Psoas muscle (tissue), 8 donors: ENCODE measurements around the gene ARFGAP1. TPM values are rescaled to one million over a fixed set of nuclear protein-coding genes. Genes with fewer than 3 reads are reported as not detected.

Source experiments
- ATAC-seq, 4 donors: fragments of 200-7000 bp; cut with Tn5 transposase; one replicate each; pipeline ENCODE4 v1.9.1; 2020; ENCODE audit warnings: moderate library complexity in 3 of 4, mild to moderate bottlenecking in 2 of 4
- DNase-seq, 2 donors: peaks; one replicate each; pipeline ENCODE4 v3.0.0-alpha.2; 2020
- H3K27ac ChIP-seq: fragments of 200-600 bp; one replicate; pipeline ENCODE4 v1.8.0; 2022
- H3K27me3 ChIP-seq, 3 donors: fragments of 200-600 bp in 1 of 3; one replicate each; pipeline versions ENCODE4 v1.6.1 to v1.8.0; 2013 to 2022; ENCODE audit warnings: low read length in 2 of 3, mild to moderate bottlenecking in 2 of 3, moderate library complexity in 1 of 3; ENCODE audit not compliant: insufficient read depth in 3 of 3
- H3K36me3 ChIP-seq, 2 donors: fragments of 200-600 bp in 1 of 2; one replicate each; pipeline versions ENCODE4 v1.6.1 to v1.8.0; 2013 to 2022; ENCODE audit warnings: low read depth in 1 of 2, mild to moderate bottlenecking in 1 of 2, moderate library complexity in 1 of 2; ENCODE audit not compliant: insufficient read depth in 1 of 2
- H3K4me1 ChIP-seq: fragments of 200-600 bp; one replicate; pipeline ENCODE4 v1.8.0; 2022
- H3K4me3 ChIP-seq: fragments of 200-600 bp; one replicate; pipeline ENCODE4 v1.8.0; 2022; ENCODE audit warnings: mild to moderate bottlenecking
- H3K9me3 ChIP-seq: fragments of 200-600 bp; one replicate; pipeline ENCODE4 v1.8.0; 2022
- CTCF ChIP-seq: fragments of 200-600 bp; IDR thresholded peaks from one replicate; pipeline ENCODE4 v1.8.0; 2022; ENCODE audit warnings: antibody characterized with exemption
- WGBS, 3 donors: extraction: QIAGEN DNeasy Blood & Tissue Kit; methylation state at CpG; one replicate each; pipeline versions ENCODE4 v1.1.6 to v1.1.7; 2013; 5-methylcytosine and 5-hydroxymethylcytosine counted together
- intact Hi-C, 2 donors: fragments of 100-400 bp; cut with DNase I; formaldehyde crosslinking; loops; one replicate each; pipeline versions ENCODE4 v1.11.0 to v1.14.2; 2022
- polyA plus RNA-seq, 3 donors: library from polyadenylated mRNA; stranded (reverse); fragments of 200-250 nt; gene quantifications; one replicate each; pipeline ENCODE4 v1.2.3, GENCODE V29; 2013
- total RNA-seq, 4 donors: library from RNA; stranded (reverse); fragmentation: NEBNext Ultra II Directional in 2 of 4; extraction: Animal tissue kit (Norgen Biotek cat#: 25700) in 2 of 4; gene quantifications; one replicate each; pipeline versions ENCODE4 v1.2.1 to v1.2.4, GENCODE V29; 2021 to 2023
- donor health status: healthy with polysubstance abuse.
- donor health status: DM: no; HTN: no; CAD: no; lungs with moderate emphysema.
- donor health status: Bipolar disorder and iron deficiency.
- donor health status: healthy.
- donor health status: DM: yes; HTN: yes; CAD: no.
- donor health status: DM: no; HTN: no; CAD: no.
- donor health status: DM: no; HTN: no; CAD: no.
- donor health status: DM: yes; HTN: yes; CAD: no.

The ARFGAP1 gene
- total and polyA plus RNA-seq, 7 donors = 19.9 to 42.2 (median 26.8) TPM

DNA sequence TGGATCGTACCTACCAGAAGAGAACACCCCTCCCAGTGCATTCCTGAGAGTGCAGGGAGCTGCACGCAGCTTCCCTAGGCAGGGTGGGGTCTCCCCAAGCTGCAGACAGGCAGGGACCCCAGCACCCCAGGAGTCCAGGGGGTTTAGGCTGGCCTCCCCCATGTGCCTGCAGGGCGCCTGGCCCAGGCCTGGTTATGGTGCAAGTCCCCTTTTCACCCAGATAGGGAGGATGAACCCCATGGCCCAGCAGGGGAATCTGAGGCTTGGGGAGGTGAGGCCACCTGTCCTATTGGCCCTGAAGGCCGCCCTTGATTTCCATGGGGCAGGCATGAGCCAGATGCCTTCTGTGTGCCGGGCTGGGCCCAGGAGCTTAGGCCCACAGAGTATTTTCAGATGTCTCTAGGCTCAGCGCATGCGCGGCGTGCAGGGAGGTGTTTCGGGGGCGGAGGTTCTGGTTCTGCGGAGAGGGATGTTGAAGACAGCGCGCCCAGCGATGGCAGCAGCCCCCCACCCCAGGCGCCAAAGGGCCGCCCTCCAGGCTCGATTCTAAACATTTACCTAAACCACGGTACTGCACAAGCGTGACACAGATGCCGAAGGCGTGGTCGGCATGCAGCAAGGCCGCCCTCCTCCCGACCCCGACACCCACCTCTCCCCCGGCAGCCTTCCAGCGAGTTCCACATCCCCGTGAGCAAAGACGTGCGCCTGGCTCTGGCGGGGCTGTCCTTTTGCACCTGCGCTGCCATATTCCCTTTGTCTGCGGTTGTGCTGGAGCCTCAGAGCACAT lies 49.7 kb downstream of the ARFGAP1 start:
- H3K9me3 ChIP-seq = no peaks in the 10 kb centered on the region
- WGBS, 3 donors = 69 to 77% (median 70%) methylated on average over 34 of the region's 34 CpGs
- DNase-seq = peak; percentile 9 to 34
- intact Hi-C loops = no loop called here
- peaks cover 0 to 67% (median 0%) of the 10 kb centered on the region in 3 donors for H3K27me3 ChIP-seq
- no peak for TF ChIP-seq CTCF
- no peaks in the 10 kb centered on the region for H3K4me1 ChIP-seq
- H3K27ac ChIP-seq = no peak overlapping the region
- no peak for ATAC-seq
- H3K4me3 ChIP-seq = no peak overlapping the region
- no peaks in the 10 kb centered on the region for H3K36me3 ChIP-seq

GRCh38 chr20:63322933-63323273 lies 50.3 kb downstream of the ARFGAP1 start:
- Histone ChIP-seq H3K4me1 (no peaks in the 10 kb centered on the region), H3K9me3 (no peaks in the 10 kb centered on the region), H3K36me3 (no peaks in the 10 kb centered on the region), H3K27ac (no peak overlapping the region), H3K4me3 (no peak overlapping the region), H3K27me3 (peaks cover 0 to 67% (median 0%) of the 10 kb centered on the region in 3 donors)
- no peak for TF ChIP-seq CTCF
- WGBS, 3 donors = 19 to 36% (median 20%) methylated on average over 15 of the region's 15 CpGs
- intact Hi-C loops = no loop called here
- no peak for ATAC-seq
- DNase-seq = no peak

DNA sequence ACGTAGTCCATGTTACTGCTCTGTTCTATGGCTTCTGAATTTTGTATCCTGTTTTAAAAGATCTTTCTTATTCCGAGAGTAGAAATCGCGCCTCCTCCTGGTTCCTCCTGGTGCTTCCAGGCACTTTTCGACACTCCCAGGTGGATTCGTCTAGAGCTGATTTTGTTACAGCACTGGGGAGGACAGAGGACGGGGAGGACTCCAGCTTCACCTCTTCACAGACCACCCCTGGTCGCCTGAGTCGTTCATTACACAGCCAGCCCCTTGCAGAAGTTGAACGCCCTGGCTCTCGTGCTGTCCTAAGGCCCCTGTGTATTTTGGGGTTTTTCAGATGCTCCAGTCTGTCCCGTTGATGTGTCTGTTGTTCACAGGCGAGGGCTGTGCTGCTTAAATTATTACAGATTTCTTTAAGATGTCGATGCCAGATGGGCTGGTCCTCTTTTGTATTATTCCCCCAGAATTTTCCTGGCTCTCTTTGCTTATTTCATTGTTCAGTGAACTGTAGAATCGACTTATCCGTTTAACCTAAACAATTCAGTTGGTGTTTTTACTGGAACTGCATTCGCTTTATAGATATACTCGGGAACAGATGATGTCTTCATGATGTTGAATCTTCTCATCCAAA lies 50.9 kb downstream of the ARFGAP1 start:
- Histone ChIP-seq H3K4me3 (no peak overlapping the region), H3K36me3 (no peaks in the 10 kb centered on the region), H3K27ac (no peak overlapping the region), H3K4me1 (no peaks in the 10 kb centered on the region), H3K9me3 (no peaks in the 10 kb centered on the region), H3K27me3 (peaks cover 0 to 67% (median 0%) of the 10 kb centered on the region in 3 donors)
- no peak for DNase-seq
- WGBS, 3 donors = 64 to 69% (median 66%) methylated on average over 18 of the region's 18 CpGs
- intact Hi-C loops = no loop called here
- no peak for TF ChIP-seq CTCF
- ATAC-seq = no peak

DNA sequence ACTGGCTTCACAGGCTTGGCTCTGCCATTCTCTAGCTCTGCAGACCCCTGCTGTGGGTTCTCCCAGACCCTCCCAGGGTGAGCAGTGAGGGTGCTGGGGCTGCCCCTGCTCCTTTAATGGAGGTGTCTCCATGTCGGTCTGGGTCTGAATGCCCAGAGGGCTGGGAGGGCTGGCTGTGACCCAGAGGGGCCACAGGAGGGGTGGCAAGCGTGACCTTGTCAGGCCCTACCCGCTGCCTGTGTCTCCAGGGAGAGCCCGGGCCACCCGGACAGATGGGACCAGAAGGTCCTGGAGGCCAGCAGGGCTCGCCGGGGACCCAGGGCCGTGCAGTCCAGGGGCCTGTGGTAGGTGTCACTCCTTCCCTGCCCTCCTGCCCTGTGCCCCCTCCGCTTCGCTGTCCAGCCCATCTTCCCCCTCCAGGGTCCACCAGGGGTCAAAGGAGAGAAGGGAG lies 52.4 kb downstream of the ARFGAP1 start:
- H3K9me3 ChIP-seq = no peaks in the 10 kb centered on the region
- 86 to 87% (median 86%) methylated on average over 10 of the region's 10 CpGs for WGBS, 3 donors
- no peak overlapping the region for H3K4me3 ChIP-seq
- intact Hi-C loops = no loop called here
- H3K27ac ChIP-seq = no peak overlapping the region
- DNase-seq (peak; percentile 5 to 8), ATAC-seq (no peak)
- no peak for TF ChIP-seq CTCF
- H3K4me1 ChIP-seq = no peaks in the 10 kb centered on the region
- H3K36me3 ChIP-seq = no peaks in the 10 kb centered on the region
- H3K27me3 ChIP-seq = peaks cover 0 to 70% (median 9%) of the 10 kb centered on the region in 3 donors
